IPS-20b (cell line): ENCODE data around the gene SPATC1L.

ENCODE experiments used
- H3K27ac ChIP-seq: one replicate; pipeline ENCODE4 v1.5.1; 2013; ENCODE audit warnings: low read length
- H3K27me3 ChIP-seq: 2 replicates; pipeline ENCODE4 v1.6.1; 2013; ENCODE audit warnings: mild to moderate bottlenecking, low read length, inconsistent platforms; ENCODE audit not compliant: insufficient read depth
- H3K36me3 ChIP-seq: 2 replicates; pipeline ENCODE4 v1.6.1; 2013; ENCODE audit warnings: low read depth, mild to moderate bottlenecking, inconsistent platforms, low read length, moderate library complexity; ENCODE audit not compliant: insufficient read depth
- H3K4me1 ChIP-seq: 2 replicates; pipeline ENCODE4 v1.6.1; 2013; ENCODE audit warnings: mild to moderate bottlenecking, control low read depth, inconsistent platforms, low read length, moderate library complexity; ENCODE audit not compliant: insufficient read depth
- H3K4me3 ChIP-seq: 2 replicates; pipeline ENCODE4 v1.5.1; 2013; ENCODE audit warnings: mild to moderate bottlenecking, low read length, inconsistent platforms
- H3K9ac ChIP-seq: 2 replicates; pipeline ENCODE4 v1.6.1; 2013; ENCODE audit warnings: low read depth, mild to moderate bottlenecking, inconsistent platforms, low read length, moderate library complexity
- H3K9me3 ChIP-seq: 2 replicates; pipeline ENCODE4 v1.6.1; 2013; ENCODE audit warnings: mild to moderate bottlenecking, low read depth, low read length, inconsistent platforms; ENCODE audit not compliant: insufficient read depth

Gene SPATC1L

GRCh38 chr21:46112725-46113215 is 71.5 kb downstream of the SPATC1L start:
- Histone ChIP-seq H3K9me3 (peaks cover 15% of the 10 kb centered on the region), H3K4me1 (no peaks in the 10 kb centered on the region), H3K36me3 (peaks cover 13% of the 10 kb centered on the region), H3K9ac (no peak overlapping the region), H3K27me3 (no peaks in the 10 kb centered on the region), H3K27ac (no peak overlapping the region), H3K4me3 (no peak overlapping the region)

- Histone ChIP-seq H3K27me3 (no peaks in the 10 kb centered on the region), H3K36me3 (peaks cover 13% of the 10 kb centered on the region)
These were observed 72.2 kb downstream of the SPATC1L start for GRCh38 chr21:46111857-46112724.

GRCh38 chr21:46111193-46111571 is 73.1 kb downstream of the SPATC1L start:
- H3K9me3 ChIP-seq, result peaks cover 20% of the 10 kb centered on the region
- H3K4me1 ChIP-seq, result no peaks in the 10 kb centered on the region
- H3K27me3 ChIP-seq, result no peaks in the 10 kb centered on the region
- no peak overlapping the region for H3K27ac ChIP-seq
- no peak overlapping the region for H3K4me3 ChIP-seq
- peaks cover 13% of the 10 kb centered on the region for H3K36me3 ChIP-seq
- H3K9ac ChIP-seq, result no peak overlapping the region

More at GRCh38 chr21:46111857-46112724, 72.2 kb downstream of the SPATC1L start:
- no peak overlapping the region for H3K9ac ChIP-seq
- H3K27ac ChIP-seq, result no peak overlapping the region
- no peak overlapping the region for H3K4me3 ChIP-seq
- H3K4me1 ChIP-seq, result no peaks in the 10 kb centered on the region
- peaks cover 19% of the 10 kb centered on the region for H3K9me3 ChIP-seq
